ENCODE results near the gene MYO1H. TPM values are rescaled to one million over a fixed set of nuclear protein-coding genes. Genes with fewer than 3 reads are reported as not detected.

The MYO1H gene
- total RNA-seq, 1 donor from 2014 or later = not detected

DNA sequence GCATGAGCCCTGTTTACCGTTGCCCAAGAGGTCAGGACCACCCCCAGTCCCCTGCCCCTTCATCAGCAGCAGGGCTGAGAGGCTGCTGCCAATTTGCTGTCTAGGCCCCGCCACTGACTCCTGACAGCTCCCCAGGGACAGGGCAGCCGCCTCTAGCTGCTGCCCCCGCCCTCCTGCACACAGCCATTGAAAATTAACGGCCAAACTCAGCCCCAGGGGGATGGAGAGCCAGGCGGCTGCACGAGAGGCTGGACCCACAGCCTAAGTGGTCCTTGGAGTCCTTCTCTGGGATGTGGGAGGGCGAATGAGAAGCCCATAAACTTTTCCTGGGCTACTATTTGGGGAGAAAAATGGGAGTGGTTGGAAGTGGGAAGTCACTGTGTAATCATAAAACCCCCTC is 43.2 kb upstream of the MYO1H start:
- Mint-ChIP-seq H3K4me1 (peaks cover 4% of the 10 kb centered on the region), H3K27ac (ENCODE audit: unreplicated experiment) (no peak overlapping the region), H3K36me3 (ENCODE audit: low read depth) (no peaks in the 10 kb centered on the region), H3K4me3 (no peak overlapping the region), H3K9me3 (no peaks in the 10 kb centered on the region), H3K27me3 (ENCODE audit: low read depth) (peaks cover 75% of the 10 kb centered on the region)
- no peak for DNase-seq (ENCODE audit: low read depth, low spot score)
- TF ChIP-seq, protein P1, sequence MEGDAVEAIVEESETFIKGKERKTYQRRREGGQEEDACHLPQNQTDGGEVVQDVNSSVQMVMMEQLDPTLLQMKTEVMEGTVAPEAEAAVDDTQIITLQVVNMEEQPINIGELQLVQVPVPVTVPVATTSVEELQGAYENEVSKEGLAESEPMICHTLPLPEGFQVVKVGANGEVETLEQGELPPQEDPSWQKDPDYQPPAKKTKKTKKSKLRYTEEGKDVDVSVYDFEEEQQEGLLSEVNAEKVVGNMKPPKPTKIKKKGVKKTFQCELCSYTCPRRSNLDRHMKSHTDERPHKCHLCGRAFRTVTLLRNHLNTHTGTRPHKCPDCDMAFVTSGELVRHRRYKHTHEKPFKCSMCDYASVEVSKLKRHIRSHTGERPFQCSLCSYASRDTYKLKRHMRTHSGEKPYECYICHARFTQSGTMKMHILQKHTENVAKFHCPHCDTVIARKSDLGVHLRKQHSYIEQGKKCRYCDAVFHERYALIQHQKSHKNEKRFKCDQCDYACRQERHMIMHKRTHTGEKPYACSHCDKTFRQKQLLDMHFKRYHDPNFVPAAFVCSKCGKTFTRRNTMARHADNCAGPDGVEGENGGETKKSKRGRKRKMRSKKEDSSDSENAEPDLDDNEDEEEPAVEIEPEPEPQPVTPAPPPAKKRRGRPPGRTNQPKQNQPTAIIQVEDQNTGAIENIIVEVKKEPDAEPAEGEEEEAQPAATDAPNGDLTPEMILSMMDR (conservative IDR thresholded peaks at IDR 0.05) = no peak

DNA sequence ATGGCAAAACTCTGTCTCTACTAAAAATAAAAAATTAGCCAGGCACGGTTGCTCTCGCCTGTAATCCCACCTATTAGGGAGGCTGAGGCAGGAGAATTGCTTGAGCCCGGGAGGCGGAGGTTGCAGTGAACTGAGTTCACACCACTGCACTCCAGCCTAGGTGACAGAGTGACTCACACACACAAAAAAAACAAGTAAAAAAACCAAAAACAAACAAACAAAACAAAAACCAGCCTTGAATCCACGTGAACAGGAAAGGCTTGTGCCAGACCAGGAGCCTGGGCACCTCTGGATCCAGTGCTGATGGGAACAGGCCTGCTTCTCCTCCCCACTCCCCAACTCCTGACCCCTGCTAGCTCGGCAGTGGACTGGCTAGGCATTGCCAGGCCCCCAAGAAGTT is 42.2 kb upstream of the MYO1H start:
- H3K27me3 Mint-ChIP-seq (ENCODE audit: low read depth) = peaks cover 82% of the 10 kb centered on the region
- H3K36me3 Mint-ChIP-seq (ENCODE audit: low read depth) = no peaks in the 10 kb centered on the region
- peaks cover 7% of the 10 kb centered on the region for H3K4me1 Mint-ChIP-seq
- H3K4me3 Mint-ChIP-seq = no peak overlapping the region
- no peak for DNase-seq (ENCODE audit: low read depth, low spot score)
- no peaks in the 10 kb centered on the region for H3K9me3 Mint-ChIP-seq
- TF ChIP-seq, protein P1 (conservative IDR thresholded peaks at IDR 0.05) = no peak
- H3K27ac Mint-ChIP-seq (ENCODE audit: unreplicated experiment) = no peak overlapping the region

- no peak for DNase-seq (ENCODE audit: low read depth, low spot score)
- Mint-ChIP-seq H3K27me3 (ENCODE audit: low read depth) (peaks cover 92% of the 10 kb centered on the region), H3K9me3 (no peaks in the 10 kb centered on the region), H3K4me1 (peaks cover 10% of the 10 kb centered on the region), H3K4me3 (no peak overlapping the region), H3K36me3 (ENCODE audit: low read depth) (no peaks in the 10 kb centered on the region), H3K27ac (ENCODE audit: unreplicated experiment) (no peak overlapping the region)
- TF ChIP-seq, protein P1 (conservative IDR thresholded peaks at IDR 0.05) = no peak
These were observed 40.6 kb upstream of the MYO1H start for GRCh38 chr12:109307051-109307450.

DNA sequence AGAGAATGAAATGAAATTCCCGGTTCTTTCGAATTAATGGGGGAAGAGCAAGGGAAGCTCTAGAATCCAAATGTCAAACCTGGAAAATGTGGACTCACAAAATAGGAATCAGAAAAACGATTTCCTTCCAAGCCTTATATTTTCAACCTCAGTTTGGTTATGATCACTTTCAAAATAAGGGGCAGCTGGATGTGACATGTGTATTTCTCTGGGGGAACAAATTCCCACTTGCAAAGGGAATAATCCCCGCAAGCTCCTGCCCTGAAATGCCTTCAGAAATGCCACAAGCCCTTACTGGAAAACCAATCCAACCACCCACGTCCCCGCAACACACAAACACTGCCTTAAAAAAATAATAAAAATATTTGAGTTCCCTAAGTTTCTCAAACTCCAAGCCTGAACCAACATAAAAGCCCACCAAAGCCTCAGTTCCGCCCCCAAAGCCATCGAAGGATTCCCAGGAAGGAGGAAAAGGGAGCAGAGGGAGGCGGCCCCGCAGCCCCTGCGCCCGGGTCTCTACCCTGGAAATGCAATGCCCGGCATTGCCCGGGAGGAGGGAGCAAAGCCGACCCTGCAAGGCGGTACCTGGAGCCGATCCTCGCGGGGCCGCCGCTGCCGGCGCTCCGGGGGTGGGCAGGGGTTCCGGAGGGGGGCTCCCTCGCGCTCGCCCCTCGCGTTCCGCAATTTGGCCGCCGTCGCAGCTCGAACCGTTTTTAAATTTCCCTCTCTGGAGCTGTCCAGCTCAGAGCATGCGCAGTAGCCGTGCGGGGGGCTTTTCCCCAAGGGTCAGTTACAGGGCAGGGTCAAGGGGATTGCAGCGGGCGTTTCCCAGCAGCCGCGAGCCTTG is 38.9 kb upstream of the MYO1H start, which contains the start of gene FOXN4:
Gene FOXN4, minus strand, starts transcription at position 751 of the 847 bp plus-strand sequence. CDS start 963 bp downstream, outside the sequence.
- peaks cover 95% of the 10 kb centered on the region for H3K27me3 Mint-ChIP-seq (ENCODE audit: low read depth)

DNA sequence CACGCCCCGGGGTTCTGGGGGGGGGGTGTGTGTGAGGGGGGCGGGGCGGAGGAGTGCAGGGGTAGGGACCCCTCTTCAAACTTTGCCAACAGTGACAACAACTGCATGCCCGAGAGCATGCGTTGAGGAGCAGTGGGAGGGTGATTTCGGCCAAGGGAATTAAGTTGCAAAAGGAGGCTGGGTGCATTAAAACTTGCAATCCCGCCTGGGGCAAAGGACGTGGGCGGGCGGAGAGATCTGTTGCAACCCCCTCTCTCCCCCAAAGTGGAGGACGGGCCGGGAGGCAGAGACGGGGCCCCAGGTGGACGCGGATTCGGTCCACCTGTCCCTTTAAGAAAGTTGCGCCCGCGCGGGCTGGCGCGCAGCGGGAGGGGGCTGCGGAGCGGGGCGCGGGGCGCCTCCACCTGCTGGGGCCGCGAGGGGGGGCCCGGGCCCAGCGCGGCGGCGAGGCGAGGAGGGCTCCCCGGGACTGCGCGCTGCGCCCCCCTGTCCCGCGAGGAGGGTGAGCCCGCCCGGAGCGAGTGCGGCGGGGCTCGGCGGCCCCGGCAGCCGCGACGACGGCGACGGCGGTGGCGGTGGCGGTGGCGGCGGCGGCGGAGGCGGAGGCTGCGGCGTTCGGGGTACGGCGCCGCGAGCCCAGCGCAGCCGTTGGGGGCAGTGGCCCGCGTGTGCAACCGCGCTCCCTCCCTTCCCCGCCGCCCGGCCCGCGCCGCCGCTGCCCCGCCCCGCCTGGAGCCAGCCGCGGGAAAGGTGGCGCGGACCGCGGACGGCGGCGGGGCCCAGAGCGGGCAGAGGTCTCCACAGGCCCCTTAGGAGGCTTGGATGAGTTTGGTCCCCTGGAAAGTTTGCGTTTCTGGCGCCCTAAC is 38.1 kb upstream of the MYO1H start:
- Mint-ChIP-seq H3K4me3 (peak overlapping the region; percentile 93), H3K4me1 (peaks cover 10% of the 10 kb centered on the region), H3K9me3 (no peaks in the 10 kb centered on the region), H3K27me3 (ENCODE audit: low read depth) (peaks cover 95% of the 10 kb centered on the region), H3K27ac (ENCODE audit: unreplicated experiment) (no peak overlapping the region), H3K36me3 (ENCODE audit: low read depth) (no peaks in the 10 kb centered on the region)
- no peak for DNase-seq (ENCODE audit: low read depth, low spot score)
- TF ChIP-seq, protein P1 (conservative IDR thresholded peaks at IDR 0.05) = no peak

More for the DNA sequence above, 38.9 kb upstream of the MYO1H start, which contains the start of gene FOXN4:
- Mint-ChIP-seq H3K9me3 (no peaks in the 10 kb centered on the region), H3K4me1 (peaks cover 10% of the 10 kb centered on the region), H3K4me3 (peak within 1 kb of the TSS; percentile 93), H3K27ac (ENCODE audit: unreplicated experiment) (no peak within 1 kb of the TSS), H3K36me3 (ENCODE audit: low read depth) (no peaks in the 10 kb centered on the region)
- peak; percentile 45 for DNase-seq (ENCODE audit: low read depth, low spot score)
- TF ChIP-seq, protein P1 (conservative IDR thresholded peaks at IDR 0.05) = peak; percentile 24
